DND-41 (cell line): ENCODE data around the gene PRDX5.

ENCODE experiments used
- ATAC-seq: fragments of 200-7000 bp; cut with Tn5 transposase; 3 replicates; pipeline ENCODE4 v1.9.1; 2021; ENCODE audit warnings: low read depth; ENCODE audit not compliant: insufficient read depth
- DNase-seq: peaks from one replicate; pipeline ENCODE4 v3.0.0-alpha.2; 2020
- H2AFZ ChIP-seq: 2 replicates; pipeline ENCODE4 v1.6.0; 2012; ENCODE audit warnings: low read depth, low read length
- H3K27ac ChIP-seq: 2 replicates; pipeline ENCODE4 v1.5.1; 2012; ENCODE audit warnings: low read length, inconsistent platforms
- H3K27me3 ChIP-seq: fragments of 200-600 bp; sonication (generic); 2 replicates; pipeline ENCODE4 v1.6.0; 2012; ENCODE audit warnings: low read length, mild to moderate bottlenecking, inconsistent platforms; ENCODE audit not compliant: insufficient read depth, poor library complexity
- H3K36me3 ChIP-seq: 2 replicates; pipeline ENCODE4 v1.5.1; 2012; ENCODE audit warnings: low read length, inconsistent platforms; ENCODE audit not compliant: insufficient read depth
- H3K4me1 ChIP-seq: 2 replicates; pipeline ENCODE4 v1.5.1; 2012; ENCODE audit warnings: mild to moderate bottlenecking, low read length; ENCODE audit not compliant: insufficient read depth
- H3K4me2 ChIP-seq: 2 replicates; pipeline ENCODE4 v1.6.0; 2012; ENCODE audit warnings: mild to moderate bottlenecking, moderate library complexity, low read length, inconsistent platforms; ENCODE audit not compliant: insufficient read depth
- H3K4me3 ChIP-seq, 2 experiments: fragments of 200-600 bp in 1 of 2; shearing (Covaris generic) in 1 of 2; 2 replicates each; pipeline ENCODE4 v1.5.1; 2012 to 2016; ENCODE audit warnings: inconsistent platforms in 2 of 2, low read length in 2 of 2, mild to moderate bottlenecking in 2 of 2, low read depth in 1 of 2, moderate library complexity in 1 of 2
- H3K79me2 ChIP-seq: 2 replicates; pipeline ENCODE4 v1.6.0; 2012; ENCODE audit warnings: low read length, inconsistent platforms; ENCODE audit not compliant: insufficient read depth
- H3K9ac ChIP-seq: 2 replicates; pipeline ENCODE4 v1.6.0; 2012; ENCODE audit warnings: low read depth, mild to moderate bottlenecking, inconsistent platforms, low read length, moderate library complexity
- H3K9me3 ChIP-seq: 2 replicates; pipeline ENCODE4 v1.5.1; 2012; ENCODE audit warnings: low read length, moderate library complexity, mild to moderate bottlenecking, inconsistent platforms; ENCODE audit not compliant: insufficient read depth, severe bottlenecking
- H4K20me1 ChIP-seq: 2 replicates; pipeline ENCODE4 v1.6.0; 2012; ENCODE audit warnings: low read length; ENCODE audit not compliant: insufficient read depth
- EZH2 ChIP-seq: IDR thresholded peaks from 3 replicates; pipeline ENCODE4 v1.6.1; 2012; ENCODE audit warnings: borderline replicate concordance, low read depth, mild to moderate bottlenecking, moderate library complexity, low read length, inconsistent platforms; ENCODE audit not compliant: severe bottlenecking
- TF ChIP-seq, protein P1 (sequence below): IDR thresholded peaks from 2 replicates; pipeline ENCODE4 v1.5.1; 2012; ENCODE audit warnings: borderline replicate concordance, low read length, moderate library complexity, mild to moderate bottlenecking; ENCODE audit not compliant: poor library complexity, severe bottlenecking; ENCODE audit errors: extremely low read depth

Gene PRDX5

DNA sequence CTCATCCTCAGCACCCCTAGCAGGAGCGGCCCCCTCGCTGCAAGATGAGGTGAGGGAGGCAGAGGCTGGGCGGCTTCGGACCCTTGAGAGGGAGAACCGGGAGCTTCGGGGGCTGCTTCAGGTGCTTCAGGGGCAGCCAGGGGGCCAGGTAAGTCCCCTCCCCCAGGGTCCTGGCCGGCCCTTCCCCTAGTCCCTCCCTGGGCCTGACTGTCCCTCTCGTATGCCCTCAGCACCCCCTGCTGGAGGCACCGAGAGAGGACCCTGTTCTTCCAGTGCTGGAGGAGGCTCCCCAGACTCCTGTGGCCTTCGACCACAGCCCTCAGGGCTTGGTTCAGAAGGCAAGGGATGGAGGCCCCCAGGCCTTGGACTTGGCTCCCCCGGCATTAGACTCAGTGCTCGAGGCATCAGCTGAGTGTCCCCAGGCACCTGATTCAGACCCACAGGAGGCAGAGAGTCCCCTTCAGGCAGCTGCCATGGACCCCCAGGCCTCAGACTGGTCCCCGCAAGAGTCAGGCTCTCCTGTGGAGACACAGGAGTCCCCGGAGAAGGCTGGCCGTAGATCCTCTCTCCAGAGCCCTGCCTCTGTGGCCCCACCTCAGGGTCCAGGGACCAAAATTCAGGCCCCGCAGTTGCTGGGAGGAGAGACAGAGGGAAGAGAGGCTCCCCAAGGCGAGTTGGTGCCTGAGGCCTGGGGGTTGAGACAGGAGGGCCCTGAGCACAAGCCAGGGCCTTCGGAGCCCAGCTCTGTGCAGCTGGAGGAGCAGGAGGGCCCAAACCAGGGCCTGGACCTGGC is 26.0 kb downstream of the PRDX5 start:
- Histone ChIP-seq H2AFZ (no peak overlapping the region), H3K27me3 (no peaks in the 10 kb centered on the region), H3K9ac (no peak overlapping the region), H3K4me1 (peaks cover 11% of the 10 kb centered on the region), H3K9me3 (no peaks in the 10 kb centered on the region), H3K79me2 (no peaks in the 10 kb centered on the region), H3K4me2 (no peak overlapping the region), H3K27ac (no peak overlapping the region), H3K36me3 (no peaks in the 10 kb centered on the region), H3K4me3 (no peak overlapping the region), H4K20me1 (no peaks in the 10 kb centered on the region; the same call in 1 of the 2 replicates)
- TF ChIP-seq EZH2, result no peak
- TF ChIP-seq, protein P1, sequence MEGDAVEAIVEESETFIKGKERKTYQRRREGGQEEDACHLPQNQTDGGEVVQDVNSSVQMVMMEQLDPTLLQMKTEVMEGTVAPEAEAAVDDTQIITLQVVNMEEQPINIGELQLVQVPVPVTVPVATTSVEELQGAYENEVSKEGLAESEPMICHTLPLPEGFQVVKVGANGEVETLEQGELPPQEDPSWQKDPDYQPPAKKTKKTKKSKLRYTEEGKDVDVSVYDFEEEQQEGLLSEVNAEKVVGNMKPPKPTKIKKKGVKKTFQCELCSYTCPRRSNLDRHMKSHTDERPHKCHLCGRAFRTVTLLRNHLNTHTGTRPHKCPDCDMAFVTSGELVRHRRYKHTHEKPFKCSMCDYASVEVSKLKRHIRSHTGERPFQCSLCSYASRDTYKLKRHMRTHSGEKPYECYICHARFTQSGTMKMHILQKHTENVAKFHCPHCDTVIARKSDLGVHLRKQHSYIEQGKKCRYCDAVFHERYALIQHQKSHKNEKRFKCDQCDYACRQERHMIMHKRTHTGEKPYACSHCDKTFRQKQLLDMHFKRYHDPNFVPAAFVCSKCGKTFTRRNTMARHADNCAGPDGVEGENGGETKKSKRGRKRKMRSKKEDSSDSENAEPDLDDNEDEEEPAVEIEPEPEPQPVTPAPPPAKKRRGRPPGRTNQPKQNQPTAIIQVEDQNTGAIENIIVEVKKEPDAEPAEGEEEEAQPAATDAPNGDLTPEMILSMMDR, result peak; percentile 61
- DNase-seq, result peak; percentile 38
- ATAC-seq, result no peak

DNA sequence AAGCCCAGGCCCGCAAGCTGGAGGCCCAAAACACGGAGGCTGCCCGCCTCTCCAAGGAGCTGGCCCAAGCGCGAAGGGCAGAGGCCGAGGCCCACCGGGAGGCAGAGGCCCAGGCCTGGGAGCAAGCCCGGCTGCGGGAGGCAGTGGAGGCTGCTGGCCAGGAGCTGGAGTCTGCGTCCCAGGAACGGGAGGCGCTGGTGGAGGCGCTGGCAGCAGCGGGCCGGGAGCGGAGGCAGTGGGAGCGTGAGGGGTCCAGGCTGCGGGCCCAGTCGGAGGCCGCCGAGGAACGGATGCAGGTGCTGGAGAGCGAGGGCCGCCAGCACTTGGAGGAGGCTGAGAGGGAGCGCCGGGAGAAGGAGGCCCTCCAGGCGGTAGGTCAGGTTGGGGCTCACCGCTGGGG is 26.9 kb downstream of the PRDX5 start:
- no peaks in the 10 kb centered on the region for H3K9me3 ChIP-seq
- peaks cover 11% of the 10 kb centered on the region for H3K4me1 ChIP-seq
- DNase-seq (no peak), ATAC-seq (no peak)
- no peak overlapping the region for H3K9ac ChIP-seq
- H3K79me2 ChIP-seq, result no peaks in the 10 kb centered on the region
- TF ChIP-seq EZH2, result no peak
- TF ChIP-seq, protein P1, result no peak
- no peak overlapping the region for H3K4me3 ChIP-seq
- H2AFZ ChIP-seq, result no peak overlapping the region
- H3K4me2 ChIP-seq, result no peak overlapping the region
- H4K20me1 ChIP-seq, result no peaks in the 10 kb centered on the region; the same call in 1 of the 2 replicates
- no peaks in the 10 kb centered on the region for H3K27me3 ChIP-seq
- no peak overlapping the region for H3K27ac ChIP-seq
- no peaks in the 10 kb centered on the region for H3K36me3 ChIP-seq

DNA sequence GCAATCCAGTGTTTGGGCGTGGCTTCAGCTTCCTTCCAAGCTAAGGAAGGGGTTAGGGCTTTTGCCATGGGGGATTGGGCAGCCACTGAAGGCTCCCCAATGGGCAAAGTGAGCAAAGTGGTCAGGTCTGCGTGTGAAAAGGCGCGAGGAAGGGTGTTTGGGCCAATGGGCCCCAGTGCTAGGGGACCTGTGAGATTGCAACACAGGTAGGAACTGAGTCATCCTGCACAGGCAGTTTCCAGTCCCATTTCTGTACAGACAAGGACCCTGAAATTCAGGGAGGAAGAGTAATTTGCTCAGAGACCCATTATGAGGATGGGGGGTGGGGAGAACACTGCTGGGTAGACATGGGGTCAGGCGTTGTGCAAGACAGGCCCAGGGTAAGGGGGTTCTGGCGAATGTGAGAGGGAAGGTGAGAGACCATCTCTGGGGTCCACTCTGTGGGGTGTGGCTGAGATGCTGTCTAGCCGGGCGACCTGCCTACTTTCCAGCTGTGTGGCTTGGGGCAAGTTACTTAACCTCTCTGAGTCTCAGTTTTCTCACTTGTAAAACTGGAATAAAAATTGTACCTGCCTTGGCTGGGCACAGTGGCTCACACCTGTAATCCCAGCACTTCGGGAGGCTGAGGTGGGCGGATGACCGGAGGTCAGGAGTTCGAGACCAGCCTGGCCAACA is 29.4 kb downstream of the PRDX5 start:
- Histone ChIP-seq H2AFZ (no peak overlapping the region), H3K9ac (no peak overlapping the region)

More for the DNA sequence above, 29.4 kb downstream of the PRDX5 start:
- Histone ChIP-seq H3K79me2 (no peaks in the 10 kb centered on the region), H3K36me3 (no peaks in the 10 kb centered on the region), H3K9me3 (no peaks in the 10 kb centered on the region), H3K4me2 (no peak overlapping the region), H3K4me3 (no peak overlapping the region), H3K27ac (no peak overlapping the region), H3K4me1 (no peaks in the 10 kb centered on the region), H3K27me3 (no peaks in the 10 kb centered on the region), H4K20me1 (no peaks in the 10 kb centered on the region; the same call in 1 of the 2 replicates)
- no peak for TF ChIP-seq EZH2
- TF ChIP-seq, protein P1, result no peak
- no peak for DNase-seq
- ATAC-seq, result no peak
